NCI-H446 treated with DMSO at 0.1 percent for 48 hours (cell line): ENCODE measurements around the gene GPNMB.
"Not testable (repeated sequence)": the region's sequence is repeated elsewhere in the genome, so short reads cannot be mapped to it uniquely, and the experiment has no call there.

ENCODE experiments used
- DNase-seq: peaks from one replicate; lab custom pipeline; 2025; lab: John Stamatoyannopoulos, UW

GPNMB gene

GRCh38 chr7:23306936-23307521, 60.5 kb downstream of the GPNMB start:
- DNase-seq, result no peak

- DNase-seq, result no peak
Measured at GRCh38 chr7:23308754-23309153, 62.2 kb downstream of the GPNMB start.

GRCh38 chr7:23312141-23312540, 65.6 kb downstream of the GPNMB start:
- not testable (repeated sequence) for DNase-seq

GRCh38 chr7:23315366-23315765, 68.8 kb downstream of the GPNMB start:
- DNase-seq, result no peak
